H9 (cell line): ENCODE results near the gene INPP5B. TPM values are rescaled to one million over a fixed set of nuclear protein-coding genes. Genes with fewer than 3 reads are reported as not detected.

Experiments
- DNase-seq: peaks from one replicate; pipeline ENCODE4 v3.0.0-alpha.2; 2017
- H2AFZ ChIP-seq: one replicate; pipeline ENCODE4 v1.6.1; 2013; ENCODE audit warnings: mild to moderate bottlenecking, low read length, control low read depth, moderate library complexity
- H2AK5ac ChIP-seq: 2 replicates; pipeline ENCODE4 v1.6.1; 2013; ENCODE audit warnings: low read length, control low read depth, mixed read lengths; ENCODE audit not compliant: insufficient read length
- H2BK120ac ChIP-seq: one replicate; pipeline ENCODE4 v1.6.1; 2013; ENCODE audit warnings: low read depth, mild to moderate bottlenecking, low read length, control low read depth, inconsistent platforms; ENCODE audit not compliant: poor library complexity, severe bottlenecking
- H2BK12ac ChIP-seq: 2 replicates; pipeline ENCODE4 v1.6.1; 2013; ENCODE audit warnings: low read length, control low read depth, mixed read lengths, low read depth; ENCODE audit not compliant: insufficient read length
- H2BK15ac ChIP-seq: 2 replicates; pipeline ENCODE4 v1.6.1; 2013; ENCODE audit warnings: low read depth, low read length, control low read depth
- H2BK20ac ChIP-seq: one replicate; pipeline ENCODE4 v1.6.1; 2013; ENCODE audit warnings: low read depth, mild to moderate bottlenecking, low read length, control low read depth, inconsistent platforms; ENCODE audit not compliant: poor library complexity, severe bottlenecking
- H2BK5ac ChIP-seq: 2 replicates; pipeline ENCODE4 v1.6.1; 2013; ENCODE audit warnings: low read length, control low read depth, mixed read lengths; ENCODE audit not compliant: insufficient read length
- H3K14ac ChIP-seq: 2 replicates; pipeline ENCODE4 v1.6.1; 2013; ENCODE audit warnings: low read length, control low read depth; ENCODE audit not compliant: insufficient read depth
- H3K18ac ChIP-seq: 2 replicates; pipeline ENCODE4 v1.6.1; 2013; ENCODE audit warnings: low read depth, mild to moderate bottlenecking, mixed read lengths, low read length, control low read depth; ENCODE audit not compliant: insufficient read length
- H3K23ac ChIP-seq: 2 replicates; pipeline ENCODE4 v1.6.1; 2013; ENCODE audit warnings: low read length, control low read depth, mixed read lengths, low read depth; ENCODE audit not compliant: insufficient read length
- H3K23me2 ChIP-seq: 2 replicates; pipeline ENCODE4 v1.6.1; 2013; ENCODE audit warnings: low read depth, mild to moderate bottlenecking, mixed read lengths, low read length, control low read depth; ENCODE audit not compliant: insufficient read length, poor library complexity, severe bottlenecking
- H3K27ac ChIP-seq: 2 replicates; pipeline ENCODE4 v1.5.1; 2013; ENCODE audit warnings: low read length, control low read depth, mixed read lengths, low read depth; ENCODE audit not compliant: insufficient read length
- H3K27me3 ChIP-seq: 2 replicates; pipeline ENCODE4 v1.6.1; 2013; ENCODE audit warnings: low read length, control low read depth, inconsistent platforms; ENCODE audit not compliant: insufficient read depth
- H3K4ac ChIP-seq: 2 replicates; pipeline ENCODE4 v1.6.1; 2013; ENCODE audit warnings: low read depth, mild to moderate bottlenecking, control low read depth, inconsistent platforms, low read length, moderate library complexity
- H3K4me1 ChIP-seq: 2 replicates; pipeline ENCODE4 v1.6.1; 2013; ENCODE audit warnings: low read length, control low read depth, inconsistent platforms; ENCODE audit not compliant: insufficient read depth
- H3K4me2 ChIP-seq: 2 replicates; pipeline ENCODE4 v1.6.1; 2013; ENCODE audit warnings: low read length, control low read depth, mixed read lengths; ENCODE audit not compliant: insufficient read length, insufficient read depth
- H3K56ac ChIP-seq: 2 replicates; pipeline ENCODE4 v1.6.1; 2013; ENCODE audit warnings: low read depth, mild to moderate bottlenecking, mixed read lengths, low read length, control low read depth; ENCODE audit not compliant: insufficient read length
- H3K79me1 ChIP-seq: 2 replicates; pipeline ENCODE4 v1.6.1; 2013; ENCODE audit warnings: low read depth, mild to moderate bottlenecking, moderate library complexity, low read length, control low read depth, inconsistent platforms; ENCODE audit not compliant: insufficient read depth, poor library complexity, severe bottlenecking
- H3K79me2 ChIP-seq: 2 replicates; pipeline ENCODE4 v1.6.1; 2013; ENCODE audit warnings: low read length, control low read depth, inconsistent platforms; ENCODE audit not compliant: insufficient read depth
- H3K9ac ChIP-seq: 2 replicates; pipeline ENCODE4 v1.6.1; 2013; ENCODE audit warnings: low read length, control low read depth, mixed read lengths; ENCODE audit not compliant: insufficient read length; ENCODE audit errors: extremely low read depth
- H3K9me3 ChIP-seq: one replicate; pipeline ENCODE4 v1.6.1; 2013; ENCODE audit warnings: low read depth, low read length, inconsistent platforms; ENCODE audit not compliant: control insufficient read depth
- H3T11ph ChIP-seq: one replicate; pipeline ENCODE4 v1.6.1; 2013; ENCODE audit warnings: mild to moderate bottlenecking, low read length, control low read depth, inconsistent platforms
- H4K20me1 ChIP-seq: one replicate; pipeline ENCODE4 v1.6.1; 2013; ENCODE audit not compliant: control insufficient read depth, insufficient read length, insufficient read depth
- H4K5ac ChIP-seq: 2 replicates; pipeline ENCODE4 v1.6.1; 2013; ENCODE audit warnings: low read depth, mild to moderate bottlenecking, mixed read lengths, low read length, control low read depth; ENCODE audit not compliant: insufficient read length
- H4K8ac ChIP-seq: replicated peaks from 2 replicates; pipeline ENCODE4 v1.6.1; 2013; ENCODE audit warnings: low read length, control low read depth, mixed read lengths, low read depth; ENCODE audit not compliant: insufficient read length
- H4K91ac ChIP-seq: 2 replicates; pipeline ENCODE4 v1.6.1; 2013; ENCODE audit warnings: low read depth, mild to moderate bottlenecking, moderate library complexity, mixed read lengths, low read length, control low read depth; ENCODE audit not compliant: insufficient read length
- H3K27ac Mint-ChIP-seq, 3 experiments: 2 replicates in 2 of 3; 3 replicates in 1 of 3; pipeline ENCODE4 v1.8.0; 2020 to 2021; ENCODE audit warnings: mixed read lengths in 3 of 3, mild to moderate bottlenecking in 1 of 3, moderate library complexity in 1 of 3
- H3K27me3 Mint-ChIP-seq: 2 replicates; pipeline ENCODE4 v1.8.0; 2021; ENCODE audit warnings: low read depth, mild to moderate bottlenecking, moderate library complexity, mixed read lengths
- H3K36me3 Mint-ChIP-seq, 3 experiments: 2 replicates in 2 of 3; 3 replicates in 1 of 3; pipeline ENCODE4 v1.8.0; 2020 to 2021; ENCODE audit warnings: low read depth in 3 of 3, mixed read lengths in 3 of 3; ENCODE audit not compliant: insufficient read depth in 1 of 3
- H3K4me1 Mint-ChIP-seq, 2 experiments: 2 replicates each; pipeline ENCODE4 v1.8.0; 2020; ENCODE audit warnings: mixed read lengths in 2 of 2
- H3K4me3 Mint-ChIP-seq, 2 experiments: 2 replicates in 1 of 2; 3 replicates in 1 of 2; pipeline ENCODE4 v1.8.0; 2020 to 2021; ENCODE audit warnings: mild to moderate bottlenecking in 2 of 2, mixed read lengths in 2 of 2, moderate library complexity in 1 of 2
- H3K9me3 Mint-ChIP-seq, 2 experiments: 2 replicates in 1 of 2; 3 replicates in 1 of 2; pipeline ENCODE4 v1.8.0; 2020; ENCODE audit warnings: mild to moderate bottlenecking in 2 of 2, mixed read lengths in 2 of 2, moderate library complexity in 1 of 2
- WGBS: extraction: QIAGEN DNeasy Blood & Tissue Kit; methylation state at CpG from one replicate; pipeline ENCODE4 v1.1.7; 2013; ENCODE audit warnings: missing lambda C conversion rate, low lambda C conversion rate, mixed read lengths; ENCODE audit not compliant: insufficient read length; ENCODE audit errors: extremely low coverage; 5-methylcytosine and 5-hydroxymethylcytosine counted together
- total RNA-seq: library from RNA; stranded (reverse); gene quantifications from 2 replicates; pipeline ENCODE4 v1.2.1, GENCODE V29; 2021
- TF ChIP-seq, protein P1 (sequence below): fragments of 200-600 bp; sonication (generic); conservative IDR thresholded peaks from 3 replicates; pipeline ENCODE4 v1.8.0; 2021; ENCODE audit warnings: antibody characterized with exemption, mild to moderate bottlenecking

The INPP5B gene
- total RNA-seq, 1 experiment from 2014 or later = 28.2 TPM

DNA sequence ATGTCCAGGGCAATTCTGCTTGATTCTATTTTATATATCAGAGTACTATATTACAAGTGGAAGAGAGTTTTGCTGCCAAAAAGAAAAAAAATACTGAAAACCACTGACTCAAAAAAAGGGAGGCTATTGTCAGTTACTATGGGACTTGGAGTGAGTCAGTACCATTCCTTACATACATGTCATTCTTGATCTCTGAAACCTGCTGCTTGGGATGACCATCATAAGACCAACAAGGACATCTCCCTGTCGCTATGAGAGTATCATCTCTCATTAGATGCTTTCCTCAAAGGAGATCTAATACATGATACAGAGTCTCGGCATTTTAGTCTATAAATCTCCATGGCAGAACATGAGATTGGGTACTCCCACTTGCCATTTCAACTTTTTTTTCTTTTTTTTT lies 11.8 kb upstream of the INPP5B start:
- Histone ChIP-seq H2BK20ac (no peak overlapping the region), H3K79me2 (no peaks in the 10 kb centered on the region), H4K8ac (no peak overlapping the region), H3K23ac (no peak overlapping the region), H2BK15ac (no peak overlapping the region), H4K20me1 (no peaks in the 10 kb centered on the region), H2AK5ac (no peak overlapping the region), H3K4me1 (no peaks in the 10 kb centered on the region), H3K23me2 (no peaks in the 10 kb centered on the region), H2BK12ac (no peak overlapping the region), H3K79me1 (no peaks in the 10 kb centered on the region), H3K4me2 (no peak overlapping the region), H2BK120ac (no peak overlapping the region), H3K14ac (no peak overlapping the region), H3K9me3 (no peaks in the 10 kb centered on the region), H2AFZ (no peak overlapping the region), H3K27ac (no peak overlapping the region), H3K9ac (no peak overlapping the region), H4K91ac (no peak overlapping the region), H3K56ac (no peak overlapping the region), H3T11ph (no peak overlapping the region), H3K27me3 (no peaks in the 10 kb centered on the region), H2BK5ac (no peak overlapping the region), H3K4ac (no peak overlapping the region), H4K5ac (no peak overlapping the region), H3K18ac (no peak overlapping the region)
- DNase-seq = no peak
- H3K4me3 Mint-ChIP-seq = no peak overlapping the region
- H3K4me1 Mint-ChIP-seq = peaks cover 0 to 4% of the 10 kb centered on the region in 2 experiments; a peak in 1 of 4 replicates
- no peaks in the 10 kb centered on the region for H3K9me3 Mint-ChIP-seq
- TF ChIP-seq, protein P1, sequence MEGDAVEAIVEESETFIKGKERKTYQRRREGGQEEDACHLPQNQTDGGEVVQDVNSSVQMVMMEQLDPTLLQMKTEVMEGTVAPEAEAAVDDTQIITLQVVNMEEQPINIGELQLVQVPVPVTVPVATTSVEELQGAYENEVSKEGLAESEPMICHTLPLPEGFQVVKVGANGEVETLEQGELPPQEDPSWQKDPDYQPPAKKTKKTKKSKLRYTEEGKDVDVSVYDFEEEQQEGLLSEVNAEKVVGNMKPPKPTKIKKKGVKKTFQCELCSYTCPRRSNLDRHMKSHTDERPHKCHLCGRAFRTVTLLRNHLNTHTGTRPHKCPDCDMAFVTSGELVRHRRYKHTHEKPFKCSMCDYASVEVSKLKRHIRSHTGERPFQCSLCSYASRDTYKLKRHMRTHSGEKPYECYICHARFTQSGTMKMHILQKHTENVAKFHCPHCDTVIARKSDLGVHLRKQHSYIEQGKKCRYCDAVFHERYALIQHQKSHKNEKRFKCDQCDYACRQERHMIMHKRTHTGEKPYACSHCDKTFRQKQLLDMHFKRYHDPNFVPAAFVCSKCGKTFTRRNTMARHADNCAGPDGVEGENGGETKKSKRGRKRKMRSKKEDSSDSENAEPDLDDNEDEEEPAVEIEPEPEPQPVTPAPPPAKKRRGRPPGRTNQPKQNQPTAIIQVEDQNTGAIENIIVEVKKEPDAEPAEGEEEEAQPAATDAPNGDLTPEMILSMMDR = no peak
- no peak overlapping the region for H3K27ac Mint-ChIP-seq
- H3K36me3 Mint-ChIP-seq = peaks cover 28 to 63% (median 57%) of the 10 kb centered on the region in 3 experiments
- WGBS = no CpG with 5 or more reads among the region's 2 CpGs
- no peaks in the 10 kb centered on the region; the same call in 1 of the 2 replicates for H3K27me3 Mint-ChIP-seq
